NCI-H1930 (cell line): ENCODE results near the gene CALM3.

Experiments used
- DNase-seq, 2 experiments: peaks; one replicate each; lab custom pipeline; 2025; lab: John Stamatoyannopoulos, UW

Gene CALM3

DNA sequence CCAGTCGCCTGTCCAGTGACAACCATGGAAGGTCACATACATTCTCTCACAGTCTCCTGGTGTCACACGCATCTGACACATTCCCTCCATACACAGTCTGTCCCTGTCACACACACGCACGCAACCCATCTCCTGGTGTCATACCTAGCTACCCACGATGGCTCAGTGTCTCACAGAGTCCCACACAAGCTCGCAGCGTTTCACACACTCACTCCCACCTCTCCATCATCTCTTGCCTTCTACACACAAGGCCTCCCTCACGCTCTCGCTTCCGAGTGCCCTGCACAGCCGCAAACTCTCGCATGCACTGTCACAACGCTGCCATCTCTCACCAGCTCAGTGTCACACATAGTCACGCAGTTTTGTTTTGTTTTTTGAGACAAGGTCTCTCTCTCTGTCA, 36.1 kb downstream of the CALM3 start:
- no peak for DNase-seq

GRCh38 chr19:46639358-46640182, 38.4 kb downstream of the CALM3 start:
- DNase-seq: no peak

DNA sequence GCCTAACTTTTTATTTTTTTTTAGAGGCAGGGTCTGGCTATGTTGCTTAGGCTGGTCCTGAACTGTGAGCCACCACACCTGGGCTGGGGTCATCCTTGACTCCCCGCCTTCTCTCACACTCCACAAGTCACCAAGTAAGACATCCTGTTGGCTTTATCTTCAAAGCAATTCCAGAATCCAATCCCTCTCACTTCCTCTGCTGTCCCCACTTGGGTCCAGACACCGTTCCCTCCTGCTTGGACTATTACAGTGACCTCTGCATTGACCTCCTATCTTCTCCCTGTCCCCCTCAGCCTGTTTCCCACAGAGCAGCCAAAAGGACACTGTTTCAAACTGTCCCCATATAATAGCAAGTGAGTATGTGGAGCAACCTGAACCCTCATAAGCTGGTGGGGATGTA, 39.5 kb downstream of the CALM3 start:
- no peak for DNase-seq

- no peak for DNase-seq
Observed at GRCh38 chr19:46644720-46645119, 43.6 kb downstream of the CALM3 start.

GRCh38 chr19:46646402-46646801, 45.3 kb downstream of the CALM3 start:
- no peak for DNase-seq

DNA sequence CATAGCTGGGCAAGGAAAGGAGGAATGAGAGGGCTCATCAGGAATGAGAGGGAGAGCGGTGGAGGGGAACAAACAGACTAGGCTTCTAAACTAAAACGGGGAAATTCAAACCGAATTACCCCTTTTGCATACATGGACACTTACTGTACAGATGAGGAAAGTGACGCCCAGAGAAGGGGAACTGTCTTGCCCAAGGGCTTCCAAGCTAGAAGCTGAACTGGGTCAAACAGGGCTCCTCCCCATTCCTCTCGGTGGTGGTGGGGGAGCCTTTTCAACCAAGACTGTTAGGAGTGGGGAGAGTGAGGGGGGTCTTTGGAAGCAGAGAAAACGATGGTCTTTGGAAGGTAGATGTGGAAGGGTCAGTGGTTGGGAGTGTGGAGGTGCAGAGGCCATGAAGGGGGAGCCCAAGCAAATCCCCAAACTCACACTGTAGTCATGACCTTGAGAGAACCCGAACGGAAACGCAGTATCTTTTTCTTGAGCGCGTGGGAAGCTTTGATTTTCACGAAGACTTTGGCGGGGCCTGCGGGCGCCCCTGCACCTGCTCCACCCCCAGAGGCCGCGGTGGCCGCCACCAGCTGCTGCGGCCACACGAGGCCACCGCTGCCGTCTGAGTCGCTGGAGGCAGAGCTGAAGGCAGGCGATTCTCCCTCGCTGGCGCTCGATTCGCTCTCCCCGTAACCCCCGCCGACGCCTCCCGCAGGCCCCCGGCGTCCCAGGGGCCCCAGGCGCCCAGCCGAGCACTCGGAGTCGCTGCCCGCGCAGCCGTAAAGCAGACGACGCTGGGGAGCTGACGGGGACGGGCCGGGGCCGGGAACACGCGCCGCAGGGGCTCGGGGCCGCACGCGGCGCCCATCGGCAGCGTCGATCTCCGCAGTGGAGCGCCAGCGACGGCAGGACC, 47.2 kb downstream of the CALM3 start:
- no peak for DNase-seq

DNA sequence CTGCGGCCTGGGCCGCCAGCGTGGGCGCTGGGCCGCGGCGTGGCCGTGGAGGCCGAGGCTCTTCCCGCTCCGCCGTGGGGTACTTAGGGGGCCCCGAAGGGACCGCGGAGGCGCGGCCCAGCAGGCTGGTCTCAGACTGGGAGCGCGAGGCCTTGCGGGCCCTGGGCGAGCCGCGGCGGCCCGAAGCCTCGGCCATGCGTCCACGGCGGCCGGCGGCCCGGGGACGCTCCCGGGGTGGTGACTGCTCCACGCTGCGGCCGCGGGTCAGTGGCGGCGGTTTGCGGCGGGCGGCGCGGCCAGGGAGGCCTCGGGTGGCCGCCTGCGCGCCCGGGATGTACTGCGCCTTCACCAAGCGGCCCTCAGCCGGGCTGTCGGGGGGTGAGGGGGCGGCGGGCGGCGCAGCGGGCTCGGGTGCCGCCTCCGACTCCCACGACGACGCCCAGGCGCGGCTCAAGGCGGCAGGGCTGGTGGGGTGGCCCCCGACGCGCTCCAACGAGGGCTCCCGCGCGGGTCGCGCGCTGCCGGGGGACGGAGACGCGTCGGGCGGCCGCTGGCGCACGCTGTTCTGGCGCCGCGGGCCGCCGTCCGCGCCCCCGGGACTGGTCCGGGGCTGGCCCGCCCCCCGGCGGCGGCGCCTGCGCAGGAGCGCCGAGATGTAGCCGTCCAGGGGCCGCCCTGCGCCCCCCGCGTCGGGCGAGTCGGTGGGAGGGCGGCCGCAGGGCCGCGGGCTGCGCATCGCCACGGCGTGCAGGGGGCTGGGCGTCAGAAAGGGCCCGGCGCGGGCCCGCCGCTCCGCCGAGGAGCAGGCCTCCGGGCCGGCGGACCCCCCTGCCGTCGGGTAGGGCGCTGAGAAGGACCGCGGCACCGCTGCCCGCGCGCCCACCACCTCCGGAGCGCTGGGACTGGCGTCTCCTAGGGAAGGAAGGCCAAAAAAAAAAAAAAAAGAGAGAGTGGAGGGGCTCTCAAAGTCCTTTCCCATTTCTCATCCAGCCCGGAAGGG, 48.1 kb downstream of the CALM3 start:
- no peak for DNase-seq

DNA sequence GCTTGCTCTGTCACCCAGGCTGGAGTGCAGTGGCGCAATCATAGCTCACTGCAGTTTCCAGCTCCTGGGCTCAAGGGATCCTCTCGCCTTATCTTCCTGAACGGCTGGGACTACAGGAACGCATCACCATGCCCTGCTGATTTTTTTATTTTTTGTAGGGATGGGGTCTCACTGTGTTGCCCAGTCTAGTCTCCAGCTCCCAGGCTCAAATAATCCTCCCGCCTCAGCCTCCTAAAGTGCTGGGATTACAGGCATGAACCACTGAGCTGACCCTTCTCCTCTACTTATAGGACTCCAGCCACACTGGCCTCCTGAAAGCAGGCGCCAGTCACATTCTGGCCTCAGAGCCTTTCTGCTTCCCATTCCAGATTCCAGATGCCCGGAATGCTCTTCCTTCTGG, 49.3 kb downstream of the CALM3 start:
- no peak for DNase-seq

GRCh38 chr19:46654621-46655152, 53.6 kb downstream of the CALM3 start:
- no peak for DNase-seq

- no peak for DNase-seq
Observed at GRCh38 chr19:46656541-46656940, 55.4 kb downstream of the CALM3 start.

GRCh38 chr19:46659151-46660007, 58.2 kb downstream of the CALM3 start:
- no peak for DNase-seq

GRCh38 chr19:46660008-46660517, 58.9 kb downstream of the CALM3 start:
- DNase-seq: no peak
